A549 treated with CpdA at 1 μM for 4 hours (cell line): ENCODE data around the gene VIPR1. TPM values are rescaled to one million over a fixed set of nuclear protein-coding genes. Genes with fewer than 3 reads are reported as not detected.

Source experiments
- total RNA-seq: library from RNA; stranded (reverse); fragments of 200-300 nt; extraction: Qiagen RNA extraction; gene quantifications from 5 replicates; pipeline ENCODE4 v1.2.3, GENCODE V29; 2022; ENCODE audit warnings: low read depth

Gene VIPR1, protein sequence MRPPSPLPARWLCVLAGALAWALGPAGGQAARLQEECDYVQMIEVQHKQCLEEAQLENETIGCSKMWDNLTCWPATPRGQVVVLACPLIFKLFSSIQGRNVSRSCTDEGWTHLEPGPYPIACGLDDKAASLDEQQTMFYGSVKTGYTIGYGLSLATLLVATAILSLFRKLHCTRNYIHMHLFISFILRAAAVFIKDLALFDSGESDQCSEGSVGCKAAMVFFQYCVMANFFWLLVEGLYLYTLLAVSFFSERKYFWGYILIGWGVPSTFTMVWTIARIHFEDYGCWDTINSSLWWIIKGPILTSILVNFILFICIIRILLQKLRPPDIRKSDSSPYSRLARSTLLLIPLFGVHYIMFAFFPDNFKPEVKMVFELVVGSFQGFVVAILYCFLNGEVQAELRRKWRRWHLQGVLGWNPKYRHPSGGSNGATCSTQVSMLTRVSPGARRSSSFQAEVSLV
- 0.54 to 0.73 TPM (median 0.58 TPM) in 5 replicates for total RNA-seq

DNA sequence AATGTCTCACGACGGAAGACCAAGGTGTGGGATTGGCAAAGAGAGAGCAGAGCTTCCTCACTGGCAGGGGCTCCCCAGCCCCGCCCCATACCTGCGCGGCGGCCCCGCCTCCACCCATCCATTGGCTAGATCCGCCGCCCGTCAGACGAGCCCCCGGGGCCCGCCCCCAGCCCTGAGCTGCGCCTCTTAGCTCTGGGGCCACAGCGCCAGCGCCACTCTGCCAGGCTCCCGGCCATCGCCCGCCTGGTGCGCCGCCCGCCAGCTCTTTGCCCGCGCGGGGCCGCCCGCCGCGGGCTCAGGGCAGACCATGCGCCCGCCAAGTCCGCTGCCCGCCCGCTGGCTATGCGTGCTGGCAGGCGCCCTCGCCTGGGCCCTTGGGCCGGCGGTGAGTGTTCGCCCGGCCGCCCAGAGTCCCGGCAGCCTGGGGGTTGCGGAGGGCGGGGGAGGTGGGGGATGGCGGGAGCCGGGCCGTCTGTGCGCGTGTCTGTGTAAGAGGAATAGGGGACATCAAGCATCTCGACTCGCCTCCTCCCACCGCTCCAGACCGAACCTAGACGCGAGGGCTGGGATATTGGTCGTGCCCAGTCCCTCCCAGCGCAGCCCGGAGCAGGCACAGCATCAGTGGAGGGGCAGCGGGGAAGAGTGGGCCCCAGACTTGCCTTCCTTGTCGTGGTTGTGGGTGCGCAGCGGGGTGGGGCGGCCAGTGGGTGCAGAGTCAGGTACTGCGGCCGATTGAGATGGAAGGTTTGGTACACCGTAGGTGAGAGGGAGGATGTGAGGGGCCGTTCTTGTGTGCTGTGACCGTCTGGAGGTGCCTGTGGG, at the start of gene VIPR1:
VIPR1 (plus strand) TSS at position 215 of the 822 bp plus-strand sequence; CDS start at position 308, 93 bp downstream.

DNA sequence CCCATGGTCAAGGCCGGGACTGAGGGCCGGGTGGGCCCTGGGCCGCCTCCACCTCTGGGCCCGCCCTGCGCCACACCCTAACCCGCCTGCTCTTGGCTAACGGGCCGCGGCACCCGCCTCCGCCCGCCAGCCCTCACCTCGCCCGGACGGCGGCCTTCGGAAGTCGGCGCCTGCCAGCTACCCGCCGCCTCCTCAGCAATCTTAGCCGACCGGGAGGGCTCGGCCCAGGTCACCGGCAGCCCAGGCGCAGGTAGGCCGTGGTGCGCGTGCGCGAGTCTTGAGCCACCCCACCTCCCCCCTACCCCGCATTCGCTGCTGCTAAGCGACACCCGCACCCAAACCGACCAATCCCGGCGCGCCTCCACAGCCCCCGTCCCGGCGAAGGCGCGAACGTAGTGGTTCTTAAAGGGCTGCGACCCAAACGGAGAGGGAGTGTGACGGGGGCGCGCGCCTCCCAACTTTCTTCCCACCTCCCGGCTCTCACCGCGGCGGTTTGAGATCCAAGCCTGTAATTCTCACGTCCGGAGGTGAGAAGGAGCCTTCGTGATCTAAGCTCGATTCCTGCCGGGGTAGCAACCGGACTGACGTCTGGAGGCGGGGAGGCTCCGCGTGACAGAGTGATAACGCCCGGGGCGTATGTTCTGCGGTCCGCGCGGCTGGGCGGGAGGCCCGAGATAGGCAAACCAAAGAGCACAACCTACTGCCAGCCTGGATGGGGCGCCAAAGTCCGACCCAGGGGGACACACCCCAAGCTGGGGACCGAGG, 79.4 kb downstream of the VIPR1 start, which contains the start of gene SEC22C:
SEC22C (minus strand) TSS at position 259 of the 765 bp plus-strand sequence. CDS start 12,921 bp downstream, outside the sequence.

Other genes starting within 250 kb of the VIPR1 start
- gene CCK, start 236.5 kb upstream of the VIPR1 start, total RNA-seq, result 1.2 to 2.4 TPM (median 1.8 TPM) in 5 replicates
- gene LYZL4, start 92.0 kb upstream of the VIPR1 start, total RNA-seq, result not detected in 5 replicates
- gene SEC22C, start 79.3 kb downstream of the VIPR1 start, total RNA-seq, result 28.1 to 33.1 TPM (median 31.0 TPM) in 5 replicates
- gene SS18L2, start 88.2 kb downstream of the VIPR1 start, total RNA-seq, result 19.0 to 21.7 TPM (median 20.3 TPM) in 5 replicates
- gene NKTR, start 98.0 kb downstream of the VIPR1 start, total RNA-seq, result 9.2 to 13.9 TPM (median 11.6 TPM) in 5 replicates
- gene ZBTB47, start 151.1 kb downstream of the VIPR1 start, total RNA-seq, result 4.7 to 7.5 TPM (median 5.9 TPM) in 5 replicates
- gene KLHL40, start 182.9 kb downstream of the VIPR1 start, total RNA-seq, result not detected in 5 replicates
- not detected in 5 replicates for gene HHATL, start 200.2 kb downstream of the VIPR1 start, total RNA-seq